B cell (primary cell): ENCODE measurements around the gene TENM3. TPM values are rescaled to one million over a fixed set of nuclear protein-coding genes. Genes with fewer than 3 reads are reported as not detected.

Experiments used
- ATAC-seq: fragments of 200-7000 bp; cut with Tn5 transposase; one replicate; pipeline ENCODE4 v1.10.0; 2021; ENCODE audit warnings: low read depth, mild to moderate bottlenecking, moderate number of reproducible peaks, moderate library complexity
- CTCF ChIA-PET: fragments of 350-600 bp; sonication (Branson Sonifier 250); formaldehyde crosslinking; loops from one replicate; lab custom pipeline; 2021; ENCODE audit warnings: antibody characterized with exemption, inconsistent platforms; lab: Charles Lee
- POLR2A ChIA-PET: fragments of 350-600 bp; sonication (Branson Sonifier 250); formaldehyde crosslinking; loops from one replicate; lab custom pipeline; 2021; ENCODE audit warnings: antibody characterized with exemption; lab: Charles Lee
- DNase-seq: peaks from one replicate; pipeline ENCODE4 v3.0.0; 2013
- H2AFZ ChIP-seq: 2 replicates; pipeline ENCODE4 v1.6.1; 2012; ENCODE audit warnings: mild to moderate bottlenecking, low read depth, low read length; ENCODE audit not compliant: insufficient read depth, poor library complexity, severe bottlenecking
- H3K27ac ChIP-seq, 2 donors: 1 replicate in 1 of 2; 2 replicates in 1 of 2; pipeline ENCODE4 v1.5.1; 2012 to 2013; ENCODE audit warnings: low read length in 2 of 2, mild to moderate bottlenecking in 2 of 2, moderate library complexity in 1 of 2
- H3K27me3 ChIP-seq, 4 experiments: fragments of 200-600 bp in 1 of 4; sonication (generic) in 1 of 4; replicated peaks in 1 of 4; 1 replicate in 2 of 4; 2 replicates in 2 of 4; pipeline versions ENCODE4 v1.6.1 to v1.7.0; 2013 to 2016; ENCODE audit warnings: low read length in 3 of 4, mild to moderate bottlenecking in 2 of 4, mixed read lengths in 1 of 4, moderate library complexity in 1 of 4; ENCODE audit not compliant: insufficient read depth in 4 of 4, control insufficient read depth in 3 of 4; ENCODE audit errors: control extremely low read depth in 1 of 4
- H3K36me3 ChIP-seq, 2 experiments: replicated peaks in 1 of 2; 1 replicate in 1 of 2; 2 replicates in 1 of 2; pipeline versions ENCODE4 v1.6.1 to v1.7.1; 2013; ENCODE audit warnings: low read length in 1 of 2; ENCODE audit not compliant: insufficient read depth in 2 of 2, control insufficient read depth in 1 of 2; ENCODE audit errors: control extremely low read depth in 1 of 2, extremely low read depth in 1 of 2
- H3K4me1 ChIP-seq, 2 donors: fragments of 200-600 bp in 1 of 2; sonication (generic) in 1 of 2; 1 replicate in 1 of 2; 2 replicates in 1 of 2; pipeline versions ENCODE4 v1.5.1 to v1.6.1; 2013 to 2017; ENCODE audit warnings: low read length in 2 of 2; ENCODE audit not compliant: control insufficient read depth in 2 of 2, insufficient read depth in 2 of 2
- H3K4me2 ChIP-seq: replicated peaks from 2 replicates; pipeline ENCODE3; 2012; ENCODE audit warnings: mild to moderate bottlenecking, low read depth, low read length; ENCODE audit not compliant: poor library complexity, severe bottlenecking
- H3K4me3 ChIP-seq, 5 experiments: fragments of 200-600 bp in 1 of 5; sonication (generic) in 1 of 5; 1 replicate in 3 of 5; 2 replicates in 2 of 5; pipeline versions ENCODE4 v1.5.1 to v1.7.0; 2011 to 2016; ENCODE audit warnings: low read length in 4 of 5, mild to moderate bottlenecking in 4 of 5, low read depth in 2 of 5, control low read depth in 1 of 5, moderate library complexity in 1 of 5; ENCODE audit not compliant: insufficient read depth in 1 of 5; ENCODE audit errors: control extremely low read depth in 1 of 5, extremely low read depth in 1 of 5
- H3K79me2 ChIP-seq: fragments of 200-600 bp; sonication (generic); one replicate; pipeline ENCODE4 v1.6.0; 2016; ENCODE audit warnings: low read length; ENCODE audit not compliant: control insufficient read depth, insufficient read depth
- H3K9ac ChIP-seq: fragments of 200-600 bp; sonication (generic); 2 replicates; pipeline ENCODE4 v1.6.1; 2017; ENCODE audit warnings: mild to moderate bottlenecking, low read length, moderate library complexity
- H3K9me3 ChIP-seq, 3 donors: one replicate each; pipeline versions ENCODE4 v1.6.1 to v1.7.1; 2013; ENCODE audit warnings: low read length in 2 of 3; ENCODE audit not compliant: control insufficient read depth in 2 of 3, insufficient read depth in 1 of 3; ENCODE audit errors: control extremely low read depth in 1 of 3
- H4K20me1 ChIP-seq: 2 replicates; pipeline ENCODE4 v1.6.0; 2012; ENCODE audit warnings: mild to moderate bottlenecking, low read length; ENCODE audit not compliant: insufficient read depth, control insufficient read depth, poor library complexity, severe bottlenecking
- H3K27ac Mint-ChIP-seq: one replicate; pipeline ENCODE4 v1.8.0; 2021; ENCODE audit warnings: mixed read lengths
- H3K27me3 Mint-ChIP-seq: one replicate; pipeline ENCODE4 v1.8.0; 2021; ENCODE audit warnings: mixed read lengths
- H3K4me1 Mint-ChIP-seq: one replicate; pipeline ENCODE4 v1.8.0; 2021; ENCODE audit warnings: mixed read lengths
- H3K4me3 Mint-ChIP-seq: one replicate; pipeline ENCODE4 v1.8.0; 2021; ENCODE audit warnings: mixed read lengths
- H3K9me3 Mint-ChIP-seq: one replicate; pipeline ENCODE4 v1.8.0; 2022; ENCODE audit warnings: mixed read lengths; ENCODE audit not compliant: insufficient read depth
- EZH2 ChIP-seq: IDR thresholded peaks from 2 replicates; pipeline ENCODE4 v1.6.1; 2012; ENCODE audit warnings: borderline replicate concordance, low read depth, mild to moderate bottlenecking, moderate library complexity, low read length; ENCODE audit not compliant: insufficient read depth, poor library complexity, severe bottlenecking
- WGBS: methylation state at CpG from one replicate; pipeline ENCODE4 v1.1.5; 2013; ENCODE audit warnings: missing lambda C conversion rate; ENCODE audit not compliant: insufficient coverage; 5-methylcytosine and 5-hydroxymethylcytosine counted together
- intact Hi-C: fragments of 100-400 bp; cut with micrococcal nuclease; formaldehyde crosslinking; loops from one replicate; pipeline ENCODE4 v1.10.0; 2022
- polyA plus RNA-seq: library from polyadenylated mRNA; depleted of rRNA; stranded (reverse); fragments of >200 nt; gene quantifications from 2 replicates; pipeline ENCODE4 v1.2.3, GENCODE V29; 2012
- total RNA-seq, 2 donors: library from RNA; stranded (reverse); fragments of 120-200 nt in 1 of 2; gene quantifications; 1 replicate in 1 of 2; 2 replicates in 1 of 2; pipeline versions ENCODE4 v1.2.3 to v1.2.4, GENCODE V29; 2013 to 2022
- TF ChIP-seq, protein P1 (sequence below): fragments of 200-600 bp; IDR thresholded peaks from one replicate; pipeline ENCODE4 v1.8.0; 2022; ENCODE audit warnings: antibody characterized with exemption, mild to moderate bottlenecking

Gene TENM3
- total and polyA plus RNA-seq, 2 donors (not counting 1 experiment from before 2014, with no cell fraction given) = not detected

DNA sequence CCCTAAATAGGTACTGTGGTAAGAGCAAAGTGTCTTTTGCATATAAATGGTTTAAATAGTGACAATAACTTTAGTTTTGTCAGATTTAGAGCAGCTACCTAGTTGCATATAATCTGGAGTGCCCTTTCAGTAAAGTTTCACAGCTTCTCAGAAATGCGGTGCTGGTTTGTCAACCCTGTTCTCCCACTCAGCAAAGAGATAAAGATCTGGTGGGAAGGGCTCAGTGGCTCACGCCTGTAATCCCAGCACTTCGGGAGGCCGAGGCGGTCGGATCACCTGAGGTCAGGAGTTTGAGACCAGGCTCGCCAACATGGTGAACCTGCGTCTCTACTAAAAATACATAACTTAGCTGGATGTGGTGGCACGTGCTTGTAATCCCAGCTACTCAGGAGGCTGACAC lies 45.6 kb upstream of the TENM3 start:
- Mint-ChIP-seq H3K27ac (no peak overlapping the region), H3K4me1 (no peaks in the 10 kb centered on the region), H3K27me3 (no peaks in the 10 kb centered on the region), H3K9me3 (no peaks in the 10 kb centered on the region), H3K4me3 (no peak overlapping the region)
- WGBS = 91% methylated on average over 8 of the region's 9 CpGs
- TF ChIP-seq, protein P1, sequence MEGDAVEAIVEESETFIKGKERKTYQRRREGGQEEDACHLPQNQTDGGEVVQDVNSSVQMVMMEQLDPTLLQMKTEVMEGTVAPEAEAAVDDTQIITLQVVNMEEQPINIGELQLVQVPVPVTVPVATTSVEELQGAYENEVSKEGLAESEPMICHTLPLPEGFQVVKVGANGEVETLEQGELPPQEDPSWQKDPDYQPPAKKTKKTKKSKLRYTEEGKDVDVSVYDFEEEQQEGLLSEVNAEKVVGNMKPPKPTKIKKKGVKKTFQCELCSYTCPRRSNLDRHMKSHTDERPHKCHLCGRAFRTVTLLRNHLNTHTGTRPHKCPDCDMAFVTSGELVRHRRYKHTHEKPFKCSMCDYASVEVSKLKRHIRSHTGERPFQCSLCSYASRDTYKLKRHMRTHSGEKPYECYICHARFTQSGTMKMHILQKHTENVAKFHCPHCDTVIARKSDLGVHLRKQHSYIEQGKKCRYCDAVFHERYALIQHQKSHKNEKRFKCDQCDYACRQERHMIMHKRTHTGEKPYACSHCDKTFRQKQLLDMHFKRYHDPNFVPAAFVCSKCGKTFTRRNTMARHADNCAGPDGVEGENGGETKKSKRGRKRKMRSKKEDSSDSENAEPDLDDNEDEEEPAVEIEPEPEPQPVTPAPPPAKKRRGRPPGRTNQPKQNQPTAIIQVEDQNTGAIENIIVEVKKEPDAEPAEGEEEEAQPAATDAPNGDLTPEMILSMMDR = no peak
- no peak for TF ChIP-seq EZH2
- Histone ChIP-seq H3K4me1 (no peaks in the 10 kb centered on the region), H2AFZ (no peak overlapping the region), H3K9me3 (peaks cover 0 to 12% (median 0%) of the 10 kb centered on the region in 3 donors), H3K79me2 (no peaks in the 10 kb centered on the region), H3K27ac (no peak overlapping the region), H3K27me3 (no peaks in the 10 kb centered on the region), H3K36me3 (no peaks in the 10 kb centered on the region), H3K4me3 (no peak overlapping the region), H3K4me2 (no peak overlapping the region), H4K20me1 (no peaks in the 10 kb centered on the region), H3K9ac (no peak overlapping the region)
- DNase-seq (no peak), ATAC-seq (no peak)
- ChIA-PET CTCF (no interaction called here), POLR2A (no interaction called here)
- intact Hi-C loops = no loop called here

GRCh38 chr4:182201871-182202270 lies 41.3 kb upstream of the TENM3 start:
- Mint-ChIP-seq H3K9me3 (no peaks in the 10 kb centered on the region), H3K4me3 (no peak overlapping the region), H3K27ac (no peak overlapping the region), H3K4me1 (no peaks in the 10 kb centered on the region), H3K27me3 (no peaks in the 10 kb centered on the region)
- no peak overlapping the region for H2AFZ ChIP-seq
- H3K4me2 ChIP-seq = no peak overlapping the region
- ATAC-seq (no peak), DNase-seq (no peak)
- no peak overlapping the region for H3K9ac ChIP-seq
- TF ChIP-seq EZH2 = no peak
- TF ChIP-seq, protein P1 = no peak
- ChIA-PET CTCF (no interaction called here), POLR2A (no interaction called here)
- H3K36me3 ChIP-seq = no peaks in the 10 kb centered on the region
- intact Hi-C loops = no loop called here
- H3K4me1 ChIP-seq = no peaks in the 10 kb centered on the region
- H3K4me3 ChIP-seq = no peak overlapping the region
- H3K27me3 ChIP-seq = no peaks in the 10 kb centered on the region
- no peaks in the 10 kb centered on the region for H4K20me1 ChIP-seq
- WGBS = no CpG with 5 or more reads among the region's 3 CpGs
- H3K27ac ChIP-seq = no peak overlapping the region
- H3K79me2 ChIP-seq = no peaks in the 10 kb centered on the region
- H3K9me3 ChIP-seq = peaks cover 0 to 18% (median 0%) of the 10 kb centered on the region in 3 donors
